NB4 (cell line): Measurements from ENCODE around the gene KLF11.

Source experiments
- CTCF ChIP-seq: IDR thresholded peaks from one replicate; pipeline ENCODE4 v1.5.1; 2012; ENCODE audit warnings: low read depth, low read length
- MYC ChIP-seq: IDR thresholded peaks from 2 replicates; pipeline ENCODE4 v1.6.1; 2011; ENCODE audit warnings: low read depth, low read length
- POLR2A ChIP-seq: IDR thresholded peaks from 2 replicates; pipeline ENCODE4 v1.6.1; 2011; ENCODE audit warnings: mild to moderate bottlenecking; ENCODE audit not compliant: insufficient read length; ENCODE audit errors: extremely low read depth

- TF ChIP-seq POLR2A (no peak), CTCF (no peak), MYC (no peak)
Observed at GRCh38 chr2:10079266-10079869, 36.0 kb downstream of the KLF11 start.
